PC-3 (cell line): ENCODE data around the gene MUSTN1. TPM values are rescaled to one million over a fixed set of nuclear protein-coding genes. Genes with fewer than 3 reads are reported as not detected.

Experiments
- ATAC-seq: fragments of 200-7000 bp; cut with Tn5 transposase; 2 replicates; pipeline ENCODE4 v1.9.1; 2020; ENCODE audit warnings: mild to moderate bottlenecking, moderate library complexity
- BruUV-seq: library from RNA; stranded (reverse); fragments of 400-500 nt; replicated peaks from 2 replicates; lab custom pipeline; 2021; lab: Mats Ljungman, UMichigan
- CTCF ChIA-PET: fragments of 300-600 bp; sonication (Branson Sonifier 250); formaldehyde crosslinking; loops from one replicate; lab custom pipeline; 2022; ENCODE audit warnings: antibody characterized with exemption; lab: Charles Lee
- POLR2A ChIA-PET: fragments of 300-600 bp; sonication (Branson Sonifier 250); formaldehyde crosslinking; loops from one replicate; lab custom pipeline; 2022; ENCODE audit warnings: antibody characterized with exemption; ENCODE audit not compliant: unreplicated experiment; lab: Charles Lee
- DNase-seq: peaks from one replicate; pipeline ENCODE4 v3.0.0-alpha.2; 2015
- H2AFZ ChIP-seq: fragments of 300-600 bp; sonication (generic); 2 replicates; pipeline ENCODE4 v1.6.0; 2016; ENCODE audit warnings: antibody characterized with exemption, low read length
- H3F3A ChIP-seq: fragments of 300-600 bp; sonication (generic); one replicate; pipeline ENCODE4 v1.6.0; 2017; ENCODE audit warnings: antibody characterized with exemption, low read length, control low read depth, mild to moderate bottlenecking; ENCODE audit not compliant: unreplicated experiment
- H3K27ac ChIP-seq: fragments of 300-600 bp; sonication (generic); 2 replicates; pipeline ENCODE4 v1.5.1; 2016; ENCODE audit warnings: mild to moderate bottlenecking, low read length
- H3K27me3 ChIP-seq: fragments of 300-600 bp; sonication (generic); 2 replicates; pipeline ENCODE4 v1.6.1; 2016; ENCODE audit warnings: low read length, mixed read lengths
- H3K36me3 ChIP-seq: fragments of 300-600 bp; sonication (generic); 2 replicates; pipeline ENCODE4 v1.6.1; 2016; ENCODE audit warnings: low read depth, mixed run types, low read length, mixed read lengths
- H3K4me1 ChIP-seq: fragments of 300-600 bp; sonication (generic); 2 replicates; pipeline ENCODE4 v1.5.1; 2016; ENCODE audit warnings: low read length; ENCODE audit not compliant: insufficient read depth
- H3K4me2 ChIP-seq: fragments of 300-600 bp; sonication (generic); 2 replicates; pipeline ENCODE4 v1.6.0; 2016; ENCODE audit warnings: low read length
- H3K4me3 ChIP-seq: fragments of 300-600 bp; sonication (generic); 2 replicates; pipeline ENCODE4 v1.5.1; 2016; ENCODE audit warnings: mild to moderate bottlenecking, low read length, mixed read lengths
- H3K79me2 ChIP-seq: fragments of 300-600 bp; sonication (generic); 2 replicates; pipeline ENCODE4 v1.6.1; 2017; ENCODE audit warnings: low read length, mixed read lengths
- H3K9ac ChIP-seq: fragments of 300-600 bp; sonication (generic); 2 replicates; pipeline ENCODE4 v1.6.0; 2016; ENCODE audit warnings: mild to moderate bottlenecking, low read length
- H3K9me2 ChIP-seq: fragments of 300-600 bp; sonication (generic); replicated peaks from 2 replicates; pipeline ENCODE4 v1.6.1; 2016; ENCODE audit warnings: mixed run types, low read length, mixed read lengths
- H3K9me3 ChIP-seq: fragments of 300-600 bp; sonication (generic); 2 replicates; pipeline ENCODE4 v1.6.1; 2016; ENCODE audit warnings: low read length, mixed read lengths
- H4K20me1 ChIP-seq: fragments of 300-600 bp; sonication (generic); 2 replicates; pipeline ENCODE4 v1.6.1; 2016; ENCODE audit warnings: low read length, mixed read lengths
- EZH2 ChIP-seq: fragments of 300-600 bp; sonication (generic); IDR thresholded peaks from one replicate; pipeline ENCODE4 v1.6.1; 2017; ENCODE audit warnings: antibody characterized with exemption, mild to moderate bottlenecking, low read length; ENCODE audit not compliant: unreplicated experiment
- EZH2phosphoT487 ChIP-seq: fragments of 300-600 bp; sonication (generic); IDR thresholded peaks from 2 replicates; pipeline ENCODE4 v1.6.1; 2018; ENCODE audit warnings: mild to moderate bottlenecking, antibody characterized with exemption, low read length, borderline replicate concordance
- intact Hi-C: fragments of 100-400 bp; cut with micrococcal nuclease; formaldehyde crosslinking; loops from 2 replicates; pipeline ENCODE4 v1.9.0; 2023
- total RNA-seq: library from RNA; depleted of rRNA; stranded (reverse); fragments of >200 nt; gene quantifications from 2 replicates; pipeline ENCODE4 v1.2.3, GENCODE V29; 2014
- TF ChIP-seq, protein P1 (sequence below): fragments of 300-600 bp; sonication (generic); conservative IDR thresholded peaks from 2 replicates; pipeline ENCODE4 v1.5.1; 2017; ENCODE audit warnings: antibody characterized with exemption, low read depth, mild to moderate bottlenecking, low read length

Gene MUSTN1
- total RNA-seq, 1 experiment from 2014 or later: 0.66 TPM

DNA sequence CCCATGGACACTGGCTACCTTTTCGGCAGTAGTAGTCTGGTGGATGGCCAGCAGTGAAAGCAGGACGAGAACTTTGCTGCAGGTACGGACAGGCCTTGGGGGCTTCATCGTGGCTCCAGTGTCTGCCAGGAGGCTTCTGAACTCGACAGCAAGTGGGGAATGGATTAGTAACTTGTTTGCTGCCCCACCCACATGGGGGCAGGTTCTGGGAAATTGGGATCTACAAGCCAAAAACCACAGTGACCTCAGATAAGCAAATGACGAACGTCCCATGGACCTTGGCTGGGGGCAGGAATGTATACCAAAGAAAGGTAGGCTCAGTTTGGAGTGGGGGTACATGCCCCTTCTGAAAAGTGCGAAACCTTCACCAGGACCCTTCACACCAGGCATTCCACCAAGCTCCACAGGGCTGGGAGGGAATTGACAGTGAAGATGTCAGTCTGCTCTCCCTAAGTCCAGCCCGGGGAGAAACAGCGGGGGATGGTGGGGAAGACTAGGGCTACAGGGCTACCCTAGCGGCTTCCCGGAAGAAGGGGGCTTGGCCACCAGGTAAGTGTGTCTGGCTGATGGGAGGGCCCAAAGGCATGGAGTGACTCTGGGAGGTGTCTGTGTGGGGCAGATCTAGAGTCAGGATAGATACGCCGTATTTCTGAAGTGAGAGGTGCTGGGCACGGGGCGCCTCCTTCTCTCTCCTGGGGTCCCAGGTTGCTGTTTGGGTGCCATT lies 4.1 kb downstream of the MUSTN1 start, which contains the start of gene ITIH4:
TSS of gene ITIH4 (minus strand) at position 138 of the 724 bp plus-strand sequence. CDS start at position 108, 30 bp downstream.
- DNase-seq (peak; percentile 10), ATAC-seq (no peak)
- H3K4me2 ChIP-seq: peak within 1 kb of the TSS; percentile 62
- H3K4me3 ChIP-seq: no peak within 1 kb of the TSS; the same call in 1 of the 2 replicates
- no peak within 1 kb of the TSS for H3K9ac ChIP-seq
- ChIA-PET CTCF (interaction anchor here (0.5 kb wide), 1 partner anchor 15 kb away, joined by 3 read pairs; no protein-coding TSS in a partner anchor), POLR2A (no interaction called here)
- no peaks in the 10 kb centered on the region for H3K36me3 ChIP-seq
- H3F3A ChIP-seq: no peaks in the 10 kb centered on the region
- H3K9me3 ChIP-seq: no peaks in the 10 kb centered on the region
- no peaks in the 10 kb centered on the region for H4K20me1 ChIP-seq
- BruUV-seq: no TSS peak
- no peak within 1 kb of the TSS for H2AFZ ChIP-seq
- H3K9me2 ChIP-seq: no peaks in the 10 kb centered on the region
- no peaks in the 10 kb centered on the region for H3K79me2 ChIP-seq
- no peaks in the 10 kb centered on the region for H3K27me3 ChIP-seq
- H3K27ac ChIP-seq: peak within 1 kb of the TSS; percentile 53
- peaks cover 20% of the 10 kb centered on the region for H3K4me1 ChIP-seq
- no peak for TF ChIP-seq EZH2
- TF ChIP-seq, protein P1, sequence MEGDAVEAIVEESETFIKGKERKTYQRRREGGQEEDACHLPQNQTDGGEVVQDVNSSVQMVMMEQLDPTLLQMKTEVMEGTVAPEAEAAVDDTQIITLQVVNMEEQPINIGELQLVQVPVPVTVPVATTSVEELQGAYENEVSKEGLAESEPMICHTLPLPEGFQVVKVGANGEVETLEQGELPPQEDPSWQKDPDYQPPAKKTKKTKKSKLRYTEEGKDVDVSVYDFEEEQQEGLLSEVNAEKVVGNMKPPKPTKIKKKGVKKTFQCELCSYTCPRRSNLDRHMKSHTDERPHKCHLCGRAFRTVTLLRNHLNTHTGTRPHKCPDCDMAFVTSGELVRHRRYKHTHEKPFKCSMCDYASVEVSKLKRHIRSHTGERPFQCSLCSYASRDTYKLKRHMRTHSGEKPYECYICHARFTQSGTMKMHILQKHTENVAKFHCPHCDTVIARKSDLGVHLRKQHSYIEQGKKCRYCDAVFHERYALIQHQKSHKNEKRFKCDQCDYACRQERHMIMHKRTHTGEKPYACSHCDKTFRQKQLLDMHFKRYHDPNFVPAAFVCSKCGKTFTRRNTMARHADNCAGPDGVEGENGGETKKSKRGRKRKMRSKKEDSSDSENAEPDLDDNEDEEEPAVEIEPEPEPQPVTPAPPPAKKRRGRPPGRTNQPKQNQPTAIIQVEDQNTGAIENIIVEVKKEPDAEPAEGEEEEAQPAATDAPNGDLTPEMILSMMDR: no peak
- intact Hi-C loops: no loop called here

DNA sequence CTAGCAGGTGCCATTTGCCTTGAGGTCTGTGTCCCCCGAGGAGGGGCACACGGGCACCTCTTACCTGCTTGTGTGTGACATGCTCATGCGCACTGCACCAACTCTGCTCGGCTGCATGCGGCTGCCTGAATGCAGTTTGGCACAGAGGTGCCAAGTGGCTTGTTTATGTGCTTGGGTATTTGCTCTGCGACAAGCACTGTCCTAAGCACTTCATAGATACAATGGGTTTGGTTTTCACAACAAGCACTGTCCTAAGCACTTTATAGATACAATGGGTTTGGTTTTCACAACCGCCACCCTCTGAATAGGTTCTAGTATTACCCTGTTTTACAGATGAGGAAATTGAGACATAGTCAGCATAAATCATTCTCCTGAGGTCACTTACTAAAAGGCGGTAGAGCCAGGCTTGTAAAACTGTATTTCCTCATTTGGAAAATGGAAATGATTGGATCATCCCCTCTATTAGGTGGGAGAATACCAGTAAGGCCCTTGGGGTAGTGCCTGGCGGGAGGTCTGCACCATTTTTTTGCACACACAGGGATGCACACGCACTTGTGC lies 4.8 kb downstream of the MUSTN1 start:
- POLR2A ChIA-PET: no interaction called here
- Histone ChIP-seq H2AFZ (no peak overlapping the region), H4K20me1 (no peaks in the 10 kb centered on the region), H3K79me2 (no peaks in the 10 kb centered on the region), H3F3A (no peaks in the 10 kb centered on the region), H3K4me2 (no peak overlapping the region), H3K4me3 (no peak overlapping the region), H3K4me1 (peaks cover 20% of the 10 kb centered on the region), H3K9me2 (no peaks in the 10 kb centered on the region), H3K27me3 (no peaks in the 10 kb centered on the region), H3K9me3 (no peaks in the 10 kb centered on the region), H3K36me3 (no peaks in the 10 kb centered on the region), H3K27ac (no peak overlapping the region), H3K9ac (no peak overlapping the region)
- BruUV-seq: no TSS peak
- CTCF ChIA-PET: no interaction called here
- intact Hi-C loops: no loop called here
- DNase-seq: peak; percentile 17
- ATAC-seq: no peak
- TF ChIP-seq, protein P1: no peak
- no peak for TF ChIP-seq EZH2

DNA sequence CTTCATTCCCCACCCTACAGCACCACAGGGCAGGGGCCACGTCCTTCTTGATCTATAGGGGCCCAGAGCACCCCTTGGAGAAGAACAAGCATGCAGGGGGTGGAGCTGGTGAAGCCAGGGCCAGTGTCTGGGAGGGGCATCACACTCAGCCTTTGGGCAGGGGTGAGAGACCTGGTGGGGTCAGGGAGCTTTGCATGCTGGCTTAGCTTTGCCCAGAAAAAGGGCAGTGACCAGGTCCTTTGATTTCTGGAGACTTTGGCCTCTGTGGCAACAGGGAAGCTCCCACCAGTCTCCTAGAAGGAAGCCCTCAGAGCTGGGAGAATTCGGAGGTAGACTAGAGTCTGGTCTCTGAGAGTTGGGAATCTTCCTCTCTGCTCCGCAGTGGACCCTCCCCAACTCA lies 5.3 kb downstream of the MUSTN1 start:
- ATAC-seq: no peak
- BruUV-seq: no TSS peak

More for the DNA sequence above, 5.3 kb downstream of the MUSTN1 start:
- ChIA-PET POLR2A (no interaction called here), CTCF (no interaction called here)
- no peak for DNase-seq
- Histone ChIP-seq H3K9ac (no peak overlapping the region), H4K20me1 (no peaks in the 10 kb centered on the region), H3K27ac (no peak overlapping the region), H3K4me3 (no peak overlapping the region), H3K4me2 (no peak overlapping the region), H3K79me2 (no peaks in the 10 kb centered on the region), H3K27me3 (no peaks in the 10 kb centered on the region), H3K9me3 (no peaks in the 10 kb centered on the region), H3F3A (no peaks in the 10 kb centered on the region), H2AFZ (no peak overlapping the region), H3K36me3 (no peaks in the 10 kb centered on the region), H3K4me1 (peaks cover 20% of the 10 kb centered on the region), H3K9me2 (no peaks in the 10 kb centered on the region)
- intact Hi-C loops: no loop called here
- TF ChIP-seq, protein P1: no peak
- TF ChIP-seq EZH2phosphoT487 (no peak), EZH2 (no peak)
